NCI-H2171 (cell line): ENCODE measurements around the gene CHDH.

Source experiments
- DNase-seq: peaks from one replicate; lab custom pipeline; 2025; lab: John Stamatoyannopoulos, UW

Gene CHDH

DNA sequence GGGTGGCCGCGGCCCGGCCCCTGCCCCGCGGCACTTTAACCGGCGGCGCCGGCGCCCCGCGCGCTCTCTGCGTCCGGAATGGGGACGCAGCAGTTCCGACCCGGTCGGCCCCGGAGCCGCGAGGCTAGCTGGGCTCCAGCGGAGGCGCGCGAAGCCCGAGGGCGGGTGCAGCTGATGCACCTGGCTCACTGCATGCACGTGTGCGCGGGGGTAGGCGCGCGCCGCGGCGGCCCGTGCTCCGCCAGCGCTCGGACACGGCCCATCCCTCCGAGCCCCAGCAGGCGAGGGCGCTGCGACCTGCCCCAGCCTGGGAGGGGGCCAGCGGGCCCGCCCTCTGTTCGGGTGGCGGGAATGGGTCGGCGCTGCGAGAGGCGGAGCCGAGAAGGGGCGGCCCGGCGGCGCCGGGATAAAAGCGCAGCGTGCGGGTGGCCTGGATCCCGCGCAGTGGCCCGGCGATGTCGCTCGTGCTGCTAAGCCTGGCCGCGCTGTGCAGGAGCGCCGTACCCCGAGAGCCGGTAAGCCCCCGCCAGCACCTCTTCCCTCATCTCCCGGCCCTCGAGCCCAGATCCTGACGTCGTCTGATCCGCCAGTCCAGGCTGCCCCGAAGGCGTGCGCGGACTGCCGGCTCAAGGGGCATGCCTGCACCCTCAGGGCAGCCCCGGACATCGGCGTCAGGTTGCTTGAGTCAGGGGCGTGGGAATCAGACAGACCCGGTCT is at the start of gene CHDH, which contains the start of gene IL17RB:
Gene CHDH, minus strand, starts transcription at position 286 of the 717 bp plus-strand sequence. CDS start 22,411 bp downstream, outside the sequence.
Gene IL17RB, plus strand, starts transcription at position 435 of the 717 bp plus-strand sequence. Its CDS starts 21 bp downstream, at position 456.
- DNase-seq, result no peak

DNA sequence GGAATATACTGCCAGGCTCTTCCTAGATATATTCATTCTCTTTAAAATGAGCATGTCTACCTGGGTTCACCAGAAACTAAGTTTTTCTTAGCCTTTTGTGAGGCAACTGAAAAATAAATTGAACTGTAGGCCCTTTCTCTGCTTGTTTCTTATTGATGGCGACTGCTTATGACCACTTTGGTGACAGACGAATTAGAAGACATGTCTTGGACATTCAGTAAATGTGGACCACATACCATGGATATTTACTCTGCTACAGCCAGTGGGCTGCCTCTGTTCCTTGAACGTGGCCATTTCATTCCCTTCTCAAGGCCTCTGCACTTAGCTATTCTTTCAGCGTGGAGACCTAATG is 46.0 kb upstream of the CHDH start:
- DNase-seq, result no peak

DNA sequence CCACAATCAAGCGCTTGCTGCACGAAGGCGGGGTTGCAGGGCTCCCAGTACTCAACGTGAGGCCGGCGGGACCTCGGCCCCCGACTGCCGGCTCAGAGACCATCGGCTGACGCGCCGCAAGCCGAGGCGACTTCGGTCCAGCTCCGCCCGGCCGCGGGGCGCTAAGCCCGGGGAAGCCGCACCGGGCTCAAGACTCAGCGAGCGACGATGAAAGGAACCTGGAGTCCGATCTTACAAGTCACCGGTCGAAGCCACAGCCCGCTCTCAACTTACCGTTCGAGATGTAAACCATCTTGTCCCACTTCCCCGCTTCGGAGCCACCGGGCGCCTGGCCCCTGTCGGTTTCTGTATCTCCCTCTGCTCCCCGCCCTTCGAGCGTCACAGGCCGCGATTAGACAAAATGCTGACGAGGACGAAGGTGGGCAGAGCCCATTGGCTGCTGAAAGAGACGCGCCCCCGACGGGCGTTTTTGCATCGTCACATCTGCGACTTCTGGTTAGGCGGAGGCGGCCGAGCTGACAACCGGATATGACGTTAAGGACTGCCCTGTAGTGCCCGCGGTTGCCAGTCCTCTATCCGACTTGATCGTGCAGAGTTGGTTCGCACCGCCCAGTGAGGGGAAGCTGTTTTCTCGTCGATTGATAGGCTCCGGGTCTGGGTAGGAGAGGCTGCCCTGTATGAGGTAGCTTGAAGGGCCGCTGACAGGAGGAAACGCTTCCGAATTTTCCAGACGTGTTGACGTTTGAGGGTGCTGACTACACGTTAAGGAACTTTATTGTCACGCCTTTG is 45.5 kb upstream of the CHDH start, which contains the start of gene SELENOK:
Gene SELENOK, minus strand, starts transcription at position 363 of the 789 bp plus-strand sequence.
- peak; percentile 93 for DNase-seq

GRCh38 chr3:53890726-53891475 is 44.7 kb upstream of the CHDH start:
- DNase-seq, result no peak

DNA sequence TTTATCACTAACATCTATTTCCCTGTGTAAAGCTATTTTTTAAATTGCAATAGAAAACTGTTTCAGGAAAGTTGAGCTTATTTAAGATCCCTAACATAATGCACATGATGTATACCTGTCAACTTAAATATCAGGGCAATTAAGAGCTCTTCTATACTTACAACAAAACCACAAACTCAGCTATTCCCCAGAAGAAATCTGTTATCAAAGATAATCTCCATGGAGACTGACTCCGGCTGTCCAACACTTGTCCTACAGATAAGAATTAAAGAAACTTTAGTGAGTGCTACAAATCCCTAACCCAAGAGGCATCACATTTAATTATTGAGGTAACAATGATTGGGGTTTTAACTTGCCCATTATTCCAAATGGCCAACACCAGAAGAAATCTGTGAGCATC is 42.0 kb upstream of the CHDH start:
- no peak for DNase-seq

DNA sequence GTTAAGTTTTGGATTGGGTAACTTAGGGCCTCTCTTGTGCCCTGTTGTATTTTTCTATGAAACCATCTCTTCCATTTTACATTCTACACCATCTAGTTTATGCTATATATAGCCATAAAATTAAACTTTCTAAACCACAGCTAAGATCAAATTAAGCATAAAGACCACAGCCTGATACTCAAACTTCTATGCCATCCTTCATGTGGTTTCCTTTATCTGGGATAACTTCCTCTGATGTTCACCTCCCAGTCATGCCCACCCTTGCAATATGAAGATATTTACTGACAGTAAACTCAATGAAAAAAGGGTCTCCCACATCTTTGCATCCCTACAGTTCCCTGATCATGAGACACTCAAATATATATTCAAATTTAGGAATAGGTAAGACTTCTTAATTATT is 41.2 kb upstream of the CHDH start:
- DNase-seq, result no peak

DNA sequence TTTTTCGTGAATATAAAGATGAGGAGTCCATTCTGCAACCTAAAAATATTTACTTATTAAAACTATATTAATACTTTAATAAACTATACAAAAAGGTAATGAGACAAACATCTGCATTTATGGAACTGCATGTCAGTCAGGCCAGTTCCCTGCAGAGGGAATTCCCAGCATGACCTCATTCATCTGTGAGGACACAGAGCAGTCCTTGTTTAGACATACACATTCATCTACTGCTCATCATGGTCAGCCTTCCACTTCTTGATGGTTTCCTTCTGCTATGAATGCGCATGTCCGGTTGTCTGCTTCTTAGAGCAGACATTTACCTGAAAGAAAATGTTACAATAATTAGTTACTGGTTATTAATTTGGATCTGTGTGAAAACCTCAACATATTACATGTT is 39.0 kb upstream of the CHDH start:
- no peak for DNase-seq

DNA sequence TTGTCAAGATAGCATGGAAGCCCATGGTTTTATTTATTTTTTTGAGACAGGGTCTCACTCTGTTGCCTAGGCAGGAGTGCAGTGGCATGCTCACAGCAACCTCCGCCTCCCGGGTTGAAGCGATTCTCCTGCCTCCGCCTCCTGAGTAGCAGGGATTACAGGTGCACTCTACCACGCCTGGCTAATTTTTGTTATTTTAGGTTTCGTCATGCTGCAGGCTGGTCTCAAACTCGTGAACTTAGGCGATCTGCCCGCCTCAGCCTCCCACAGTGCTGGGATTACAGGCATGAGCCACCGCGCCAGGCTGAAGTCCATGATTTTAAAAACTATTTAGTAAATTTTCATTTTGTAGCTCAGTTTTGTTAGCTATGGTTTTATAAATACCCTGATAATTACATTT is 38.4 kb upstream of the CHDH start:
- no peak for DNase-seq

GRCh38 chr3:53883008-53883407 is 36.8 kb upstream of the CHDH start:
- DNase-seq, result no peak

DNA sequence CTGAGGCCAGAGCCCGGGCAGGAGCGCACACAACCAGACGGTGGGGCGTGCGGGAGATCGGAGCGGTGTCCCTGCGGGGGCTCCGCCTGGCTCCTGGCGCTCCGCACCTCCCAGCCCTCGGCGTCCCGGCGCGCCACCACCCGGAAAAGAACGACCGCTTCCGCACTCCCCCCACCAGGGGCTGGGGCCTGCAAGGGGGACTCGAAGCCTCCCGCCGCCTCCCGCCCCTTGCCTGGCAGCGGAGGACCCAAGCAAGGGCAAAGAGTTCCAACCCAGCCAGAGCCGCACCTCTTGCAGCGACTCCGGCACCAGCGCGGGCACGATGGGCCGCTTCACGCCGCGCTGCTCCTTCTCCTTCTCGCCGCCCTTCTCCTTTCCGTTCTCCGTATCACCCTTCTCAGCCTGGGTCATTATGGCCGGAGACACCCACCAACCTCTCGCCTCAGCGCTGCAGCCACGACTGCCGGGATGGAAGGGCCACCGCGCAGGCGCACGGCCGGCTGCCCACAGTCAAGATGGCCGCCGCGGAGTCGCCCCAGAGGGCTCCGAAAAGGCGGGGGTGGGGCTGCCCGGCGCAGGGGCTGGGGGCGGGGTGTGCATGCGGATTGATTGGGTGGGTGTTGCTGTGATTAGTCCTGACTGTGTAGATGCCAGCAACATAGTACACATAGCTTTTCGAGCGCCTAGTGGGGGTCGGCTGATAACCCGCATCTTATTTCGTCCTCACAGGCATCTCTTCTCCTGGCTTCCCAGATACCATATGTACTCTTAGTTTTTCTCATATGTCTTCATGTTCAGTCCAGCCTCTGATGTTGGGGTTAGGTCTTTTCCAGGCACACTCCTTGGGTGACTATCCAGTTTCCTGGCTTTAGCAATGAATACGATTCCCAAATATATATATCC is 35.7 kb upstream of the CHDH start, which contains the start of gene ACTR8:
Gene ACTR8, minus strand, starts transcription at position 462 of the 903 bp plus-strand sequence. Its CDS starts 51 bp downstream, at position 411.
- peak; percentile 61 for DNase-seq

GRCh38 chr3:53880396-53881345 is 34.5 kb upstream of the CHDH start:
- DNase-seq, result no peak

DNA sequence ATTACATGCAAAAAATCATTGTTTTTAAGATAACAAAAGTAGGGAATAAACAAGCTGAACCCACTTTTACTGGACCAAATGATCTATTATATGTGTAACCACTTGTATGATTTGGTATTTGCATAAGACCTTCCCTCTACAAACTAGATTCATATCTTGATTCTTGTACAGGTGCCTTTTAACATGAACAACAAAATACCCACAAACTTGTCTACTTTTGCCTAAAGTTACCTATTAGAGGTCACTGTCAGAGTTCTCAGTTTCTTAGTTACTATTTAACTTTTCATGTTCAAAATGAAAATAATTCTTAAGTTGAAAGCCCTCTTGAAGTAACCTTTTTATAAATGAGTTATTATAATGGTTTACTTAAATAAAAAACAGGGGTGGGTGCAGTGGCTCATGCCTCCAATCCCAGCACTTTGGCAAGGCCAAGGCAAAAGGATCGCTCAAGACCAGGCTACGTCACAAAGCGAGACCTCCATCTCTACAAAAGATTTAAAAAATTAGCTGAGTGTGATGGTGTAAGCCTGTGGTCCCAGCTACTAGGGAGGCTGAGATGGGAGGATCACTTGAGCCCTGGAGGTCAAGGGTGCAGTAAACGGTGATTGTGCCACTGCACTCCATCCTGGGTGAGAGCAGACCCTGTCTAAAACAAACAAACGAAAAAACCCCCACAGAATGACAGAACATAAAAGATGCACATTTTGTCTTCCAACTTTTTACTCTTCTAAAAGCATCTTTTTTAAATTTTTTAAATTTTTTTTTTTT is 19.7 kb upstream of the CHDH start:
- DNase-seq, result no peak

DNA sequence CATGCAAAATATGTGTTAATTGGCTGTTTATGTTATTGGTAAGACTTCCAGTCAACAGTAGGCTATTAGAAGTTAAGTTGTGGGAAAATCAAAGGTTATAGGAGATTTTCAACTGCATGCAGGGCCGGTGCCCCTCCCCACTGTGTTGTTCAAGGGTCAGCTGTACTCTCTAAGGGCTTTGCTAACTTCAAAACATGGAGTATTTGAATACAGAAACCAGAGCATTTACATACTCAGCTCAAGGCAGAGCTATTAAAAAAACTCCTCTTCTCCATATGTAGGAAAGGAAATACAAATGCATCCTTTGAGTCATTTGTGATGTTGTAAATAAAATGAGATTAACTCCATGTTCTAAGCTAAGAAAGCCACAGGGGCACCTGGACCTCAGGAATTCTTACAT is 16.9 kb upstream of the CHDH start:
- DNase-seq, result no peak

GRCh38 chr3:53862241-53862640 is 16.0 kb upstream of the CHDH start:
- no peak for DNase-seq

DNA sequence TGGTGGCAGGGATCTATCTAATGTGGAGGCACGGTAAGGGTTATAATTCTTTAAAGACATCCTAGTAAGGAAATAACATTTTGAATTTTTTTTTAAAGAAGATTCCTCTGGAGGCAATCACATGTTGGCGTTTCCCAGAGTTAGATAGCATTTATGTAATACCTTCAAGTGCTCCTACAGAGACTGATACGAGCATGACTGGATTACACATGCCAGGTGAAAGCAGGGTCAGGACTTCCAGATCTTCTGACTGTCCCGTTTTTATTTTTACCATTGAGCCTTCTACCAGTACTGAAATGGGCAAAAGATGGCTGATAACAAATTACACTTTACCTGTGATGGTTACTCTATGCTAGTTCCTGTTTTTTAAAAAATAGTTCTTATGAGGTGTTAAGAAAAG is 14.0 kb upstream of the CHDH start:
- no peak for DNase-seq

DNA sequence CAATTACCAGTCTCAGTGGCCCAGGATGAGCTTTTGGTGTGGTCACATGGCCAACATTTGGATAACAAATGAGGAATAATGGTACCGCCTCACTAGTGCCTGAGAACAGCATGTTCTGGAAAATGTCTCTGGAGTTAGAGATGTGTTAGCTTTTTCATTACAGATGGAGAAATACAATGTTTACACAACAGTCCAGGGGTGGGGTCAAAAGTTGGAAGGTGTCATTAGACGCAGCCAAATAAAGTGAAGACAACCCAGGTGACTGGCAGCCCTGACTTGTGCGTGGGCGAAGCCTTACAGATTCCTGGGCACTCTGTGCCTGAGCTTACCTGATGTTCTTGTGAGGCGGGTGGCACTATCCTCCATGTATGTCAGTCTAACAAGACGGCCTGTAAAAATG is 13.0 kb upstream of the CHDH start:
- DNase-seq, result no peak

- DNase-seq, result no peak
Observed at GRCh38 chr3:53858096-53858741, 12.0 kb upstream of the CHDH start.

- DNase-seq, result no peak
Observed at GRCh38 chr3:53856964-53857363, 10.7 kb upstream of the CHDH start.

DNA sequence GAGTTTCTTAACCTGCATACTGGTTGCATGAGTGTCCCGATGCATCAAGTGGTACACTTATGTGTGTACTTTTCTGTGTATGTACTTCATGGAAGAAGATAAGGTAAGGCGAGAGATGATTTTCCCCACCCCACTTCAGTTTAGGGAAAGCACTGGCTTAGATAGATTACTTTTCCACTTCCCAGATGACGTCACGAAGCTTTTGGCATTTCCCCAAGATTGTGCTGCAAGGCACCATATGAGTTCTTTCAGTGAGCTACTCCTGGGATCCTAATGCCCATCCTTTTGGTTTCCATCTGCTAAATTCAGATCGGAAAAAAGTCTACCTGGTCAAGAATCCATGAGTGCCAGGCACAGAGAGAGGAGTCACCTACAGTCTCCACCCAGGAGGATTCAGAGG is 4.7 kb upstream of the CHDH start:
- no peak for DNase-seq
